CD14-positive monocyte (primary cell): ENCODE measurements around the gene BICRAL. TPM values are rescaled to one million over a fixed set of nuclear protein-coding genes. Genes with fewer than 3 reads are reported as not detected.
A peak's percentile ranks its signal among the peaks of the same experiment; 100 is the strongest.

Experiments
- DNase-seq, 3 donors: peaks; one replicate each; pipeline ENCODE4 v3.0.0-alpha.2; 2011 to 2022
- H2AFZ ChIP-seq: 2 replicates; pipeline ENCODE4 v1.6.0; 2012; ENCODE audit warnings: mild to moderate bottlenecking, low read depth, low read length, inconsistent platforms; ENCODE audit not compliant: insufficient read depth, poor library complexity, severe bottlenecking
- H3K27ac ChIP-seq, 2 donors: 1 replicate in 1 of 2; 2 replicates in 1 of 2; pipeline ENCODE4 v1.5.1; 2012 to 2013; ENCODE audit warnings: low read length in 2 of 2, control low read depth in 1 of 2, inconsistent platforms in 1 of 2, low read depth in 1 of 2, mild to moderate bottlenecking in 1 of 2
- H3K27me3 ChIP-seq, 2 donors: one replicate each; pipeline versions ENCODE4 v1.6.0 to v1.6.1; 2011 to 2013; ENCODE audit warnings: low read length in 2 of 2; ENCODE audit not compliant: control insufficient read depth in 2 of 2, insufficient read depth in 2 of 2
- H3K36me3 ChIP-seq, 2 donors: replicated peaks in 1 of 2; 1 replicate in 1 of 2; 2 replicates in 1 of 2; pipeline versions ENCODE4 v1.5.1 to v1.6.1; 2012 to 2013; ENCODE audit warnings: low read length in 2 of 2, control low read depth in 1 of 2, inconsistent platforms in 1 of 2, mild to moderate bottlenecking in 1 of 2; ENCODE audit not compliant: insufficient read depth in 2 of 2, control insufficient read depth in 1 of 2
- H3K4me1 ChIP-seq, 2 donors: 1 replicate in 1 of 2; 2 replicates in 1 of 2; pipeline versions ENCODE4 v1.5.1 to v1.6.1; 2012 to 2013; ENCODE audit warnings: low read length in 2 of 2, control low read depth in 1 of 2, inconsistent platforms in 1 of 2, mild to moderate bottlenecking in 1 of 2, moderate library complexity in 1 of 2; ENCODE audit not compliant: insufficient read depth in 2 of 2, control insufficient read depth in 1 of 2
- H3K4me2 ChIP-seq: replicated peaks from 2 replicates; pipeline ENCODE3; 2012; ENCODE audit warnings: low read length, moderate library complexity, mild to moderate bottlenecking; ENCODE audit not compliant: poor library complexity, severe bottlenecking; ENCODE audit errors: extremely low read depth
- H3K4me3 ChIP-seq, 3 experiments: fragments of 200-600 bp in 1 of 3; sonication (generic) in 1 of 3; replicated peaks in 1 of 3; 1 replicate in 2 of 3; 2 replicates in 1 of 3; pipeline ENCODE4 v1.5.1; 2011 to 2013; ENCODE audit warnings: low read length in 3 of 3, mild to moderate bottlenecking in 3 of 3, control low read depth in 2 of 3, low read depth in 2 of 3, inconsistent platforms in 1 of 3, moderate library complexity in 1 of 3
- H3K79me2 ChIP-seq: 2 replicates; pipeline ENCODE4 v1.6.0; 2012; ENCODE audit warnings: mild to moderate bottlenecking, control low read depth, inconsistent platforms, low read length, moderate library complexity; ENCODE audit not compliant: insufficient read depth
- H3K9ac ChIP-seq: 2 replicates; pipeline ENCODE4 v1.6.0; 2017; ENCODE audit warnings: low read length, mild to moderate bottlenecking; ENCODE audit not compliant: insufficient read depth, poor library complexity, severe bottlenecking
- H3K9me3 ChIP-seq, 2 donors: replicated peaks in 1 of 2; 1 replicate in 1 of 2; 2 replicates in 1 of 2; pipeline versions ENCODE4 v1.5.1 to v1.6.1; 2012 to 2013; ENCODE audit warnings: low read length in 2 of 2, control low read depth in 1 of 2; ENCODE audit not compliant: control insufficient read depth in 1 of 2, insufficient read depth in 1 of 2
- H4K20me1 ChIP-seq: 2 replicates; pipeline ENCODE4 v1.6.0; 2012; ENCODE audit warnings: mild to moderate bottlenecking, low read length, control low read depth, moderate library complexity; ENCODE audit not compliant: insufficient read depth
- H3K27ac Mint-ChIP-seq, 7 donors: one replicate each; pipeline ENCODE4 v1.8.0; 2020; ENCODE audit warnings: mild to moderate bottlenecking in 7 of 7, mixed read lengths in 7 of 7, moderate library complexity in 6 of 7, inconsistent platforms in 2 of 7
- H3K27me3 Mint-ChIP-seq, 3 donors: one replicate each; pipeline ENCODE4 v1.8.0; 2021 to 2022; ENCODE audit warnings: low read depth in 3 of 3, mild to moderate bottlenecking in 3 of 3, mixed read lengths in 3 of 3, moderate library complexity in 3 of 3, inconsistent platforms in 1 of 3
- H3K36me3 Mint-ChIP-seq, 2 donors: one replicate each; pipeline ENCODE4 v1.8.0; 2020; ENCODE audit warnings: mixed read lengths in 2 of 2, inconsistent platforms in 1 of 2, mild to moderate bottlenecking in 1 of 2
- H3K4me1 Mint-ChIP-seq: one replicate; pipeline ENCODE4 v1.8.0; 2020; ENCODE audit warnings: mild to moderate bottlenecking, mixed read lengths
- H3K4me3 Mint-ChIP-seq, 2 donors: one replicate each; pipeline ENCODE4 v1.8.0; 2020; ENCODE audit warnings: mild to moderate bottlenecking in 2 of 2, mixed read lengths in 2 of 2, moderate library complexity in 1 of 2
- H3K9me3 Mint-ChIP-seq, 7 donors: one replicate each; pipeline ENCODE4 v1.8.0; 2020 to 2022; ENCODE audit warnings: mixed read lengths in 7 of 7, mild to moderate bottlenecking in 6 of 7, moderate library complexity in 6 of 7, inconsistent platforms in 2 of 7
- WGBS: methylation state at CpG from one replicate; pipeline ENCODE4 v1.1.5; 2013; ENCODE audit warnings: missing lambda C conversion rate; ENCODE audit not compliant: insufficient coverage; 5-methylcytosine and 5-hydroxymethylcytosine counted together
- intact Hi-C, 2 donors: fragments of 100-400 bp; cut with micrococcal nuclease; formaldehyde crosslinking; loops; one replicate each; pipeline versions ENCODE4 v1.15.0 to v1.15.1; 2023
- polyA plus RNA-seq, 3 donors: library from polyadenylated mRNA; depleted of rRNA in 1 of 3; unstranded in 2 of 3; stranded (reverse) in 1 of 3; fragments of 300-500 nt in 2 of 3; fragments of >200 nt in 1 of 3; fragmentation: Illumina TruSeq in 2 of 3; gene quantifications; 1 replicate in 2 of 3; 2 replicates in 1 of 3; pipeline ENCODE4 v1.2.3, GENCODE V29; 2012 to 2021
- TF ChIP-seq, protein P1 (sequence below): fragments of 200-600 bp; IDR thresholded peaks from one replicate; pipeline ENCODE4 v1.8.0; 2022; ENCODE audit warnings: antibody characterized with exemption, mild to moderate bottlenecking

The BICRAL gene
- polyA plus RNA-seq, 3 donors: 1.6 to 14.6 (median 2.2) TPM

DNA sequence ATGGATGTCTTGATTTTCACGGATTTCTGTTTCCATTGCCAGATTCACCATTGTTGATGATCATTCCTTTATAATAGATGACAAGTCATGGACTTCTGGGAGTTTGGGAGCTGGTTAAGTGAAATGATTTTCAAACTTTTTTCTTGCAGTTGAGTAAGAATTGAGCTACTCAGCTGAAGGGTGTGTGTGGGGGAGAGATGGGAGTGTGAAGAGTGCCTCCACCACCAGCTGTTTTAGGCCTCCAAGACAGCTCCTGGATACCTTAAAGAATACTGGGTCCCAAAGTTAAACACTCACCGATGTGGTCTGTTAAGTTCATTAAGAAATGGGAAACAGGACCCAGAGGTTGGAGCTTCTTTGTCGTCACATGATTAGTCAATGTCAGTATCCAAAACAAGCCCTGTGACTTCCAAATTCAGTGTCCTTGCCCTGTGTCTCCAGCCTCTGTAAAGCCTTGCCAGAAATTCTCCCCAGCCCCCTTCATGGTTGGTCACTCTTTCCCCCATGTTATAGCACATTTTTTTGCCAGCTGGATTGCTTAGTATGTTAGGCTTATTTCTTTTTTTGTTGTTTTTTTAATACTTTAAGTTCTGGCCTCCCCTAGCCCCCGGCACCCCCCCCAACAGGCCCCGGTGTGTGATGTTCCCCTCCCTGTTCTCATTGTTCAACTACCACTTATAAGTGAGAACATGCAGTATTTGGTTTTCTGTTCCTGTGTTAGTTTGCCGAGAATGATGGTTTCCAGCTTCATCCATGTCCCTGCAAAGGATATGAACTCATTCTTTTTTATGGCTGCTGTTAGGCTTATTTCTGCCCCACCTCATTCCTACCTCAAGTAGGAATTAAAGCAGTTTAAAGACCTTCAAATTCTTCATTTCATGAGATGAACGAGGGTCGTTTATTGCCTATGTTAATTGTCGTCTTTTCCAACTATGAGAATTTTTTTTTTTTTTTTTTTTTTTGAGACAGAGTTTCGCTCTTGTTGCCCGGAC is 26.9 kb downstream of the BICRAL start:
- Histone ChIP-seq H4K20me1 (peaks cover 55% of the 10 kb centered on the region), H3K4me3 (no peak overlapping the region), H3K79me2 (peaks cover 13% of the 10 kb centered on the region), H3K4me2 (no peak overlapping the region), H3K9me3 (no peaks in the 10 kb centered on the region), H3K27ac (no peak overlapping the region), H3K9ac (no peak overlapping the region), H3K4me1 (no peaks in the 10 kb centered on the region), H3K27me3 (no peaks in the 10 kb centered on the region), H3K36me3 (peaks cover 9 to 38% of the 10 kb centered on the region in 2 donors), H2AFZ (no peak overlapping the region)
- TF ChIP-seq, protein P1, sequence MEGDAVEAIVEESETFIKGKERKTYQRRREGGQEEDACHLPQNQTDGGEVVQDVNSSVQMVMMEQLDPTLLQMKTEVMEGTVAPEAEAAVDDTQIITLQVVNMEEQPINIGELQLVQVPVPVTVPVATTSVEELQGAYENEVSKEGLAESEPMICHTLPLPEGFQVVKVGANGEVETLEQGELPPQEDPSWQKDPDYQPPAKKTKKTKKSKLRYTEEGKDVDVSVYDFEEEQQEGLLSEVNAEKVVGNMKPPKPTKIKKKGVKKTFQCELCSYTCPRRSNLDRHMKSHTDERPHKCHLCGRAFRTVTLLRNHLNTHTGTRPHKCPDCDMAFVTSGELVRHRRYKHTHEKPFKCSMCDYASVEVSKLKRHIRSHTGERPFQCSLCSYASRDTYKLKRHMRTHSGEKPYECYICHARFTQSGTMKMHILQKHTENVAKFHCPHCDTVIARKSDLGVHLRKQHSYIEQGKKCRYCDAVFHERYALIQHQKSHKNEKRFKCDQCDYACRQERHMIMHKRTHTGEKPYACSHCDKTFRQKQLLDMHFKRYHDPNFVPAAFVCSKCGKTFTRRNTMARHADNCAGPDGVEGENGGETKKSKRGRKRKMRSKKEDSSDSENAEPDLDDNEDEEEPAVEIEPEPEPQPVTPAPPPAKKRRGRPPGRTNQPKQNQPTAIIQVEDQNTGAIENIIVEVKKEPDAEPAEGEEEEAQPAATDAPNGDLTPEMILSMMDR: no peak
- H3K27me3 Mint-ChIP-seq: peaks cover 0 to 5% (median 0%) of the 10 kb centered on the region in 3 donors
- peaks cover 30 to 36% of the 10 kb centered on the region in 2 donors for H3K36me3 Mint-ChIP-seq
- WGBS: no CpG with 5 or more reads among the region's 11 CpGs
- H3K4me3 Mint-ChIP-seq: no peak overlapping the region
- peak overlapping the region in 1 of 7 donors; percentile 57 for H3K27ac Mint-ChIP-seq
- intact Hi-C loops: no loop called here
- peaks cover 2% of the 10 kb centered on the region for H3K4me1 Mint-ChIP-seq
- H3K9me3 Mint-ChIP-seq: peaks cover 0 to 2% (median 0%) of the 10 kb centered on the region in 7 donors
- DNase-seq: no peak

DNA sequence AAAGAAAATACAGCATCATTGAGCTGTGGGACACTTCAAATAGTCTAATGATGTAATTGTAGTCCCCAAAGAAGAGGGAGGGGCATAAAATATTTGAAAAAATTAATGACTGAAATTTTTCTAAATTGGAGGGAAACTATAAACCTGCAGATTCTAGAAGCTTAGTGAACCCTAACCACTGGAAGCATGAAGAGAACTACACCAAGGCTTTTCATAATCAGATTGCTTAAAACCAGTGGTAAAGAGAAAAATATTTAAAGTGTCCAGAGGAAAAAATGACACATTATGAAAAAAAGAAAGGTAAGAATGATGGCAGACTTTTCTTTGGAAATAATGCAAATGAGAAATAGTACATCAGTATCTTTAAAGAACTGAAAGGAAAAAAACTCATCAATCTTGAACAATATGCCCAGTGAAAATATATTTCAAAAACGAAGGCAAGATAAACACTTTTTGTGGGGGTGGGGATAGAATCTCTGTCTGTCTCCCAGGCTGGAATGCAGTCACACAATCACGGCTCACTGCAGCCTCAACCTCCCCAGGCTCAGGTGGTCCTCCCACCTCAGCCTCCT is 31.3 kb downstream of the BICRAL start:
- Histone ChIP-seq H3K79me2 (no peaks in the 10 kb centered on the region), H4K20me1 (peaks cover 42% of the 10 kb centered on the region), H3K4me3 (no peak overlapping the region), H3K27me3 (no peaks in the 10 kb centered on the region), H3K4me1 (peaks cover 0 to 4% of the 10 kb centered on the region in 2 donors), H3K27ac (no peak overlapping the region), H3K36me3 (peaks cover 9 to 38% of the 10 kb centered on the region in 2 donors), H2AFZ (no peak overlapping the region), H3K9me3 (no peaks in the 10 kb centered on the region), H3K9ac (no peak overlapping the region), H3K4me2 (no peak overlapping the region)
- H3K4me3 Mint-ChIP-seq: no peak overlapping the region
- TF ChIP-seq, protein P1: no peak
- DNase-seq: no peak
- peaks cover 0 to 2% (median 0%) of the 10 kb centered on the region in 7 donors for H3K9me3 Mint-ChIP-seq
- peaks cover 32 to 40% of the 10 kb centered on the region in 2 donors for H3K36me3 Mint-ChIP-seq
- WGBS: no CpG with 5 or more reads among the region's 2 CpGs
- H3K27me3 Mint-ChIP-seq: no peaks in the 10 kb centered on the region
- H3K27ac Mint-ChIP-seq: peak overlapping the region in 1 of 7 donors; percentile 21
- intact Hi-C loops: no loop called here
- peaks cover 6% of the 10 kb centered on the region for H3K4me1 Mint-ChIP-seq
